Thyroid gland (tissue), 4 donors: ENCODE measurements around the gene TTBK1.

Experiments used
- POLR2A ChIP-seq, 2 donors: fragments of 450-650 bp; IDR thresholded peaks; one replicate each; pipeline ENCODE4 v1.6.1; 2017; ENCODE audit warnings: antibody characterized with exemption in 2 of 2, mild to moderate bottlenecking in 2 of 2, moderate library complexity in 1 of 2
- TF ChIP-seq, protein P1 (sequence below), 6 experiments: fragments of 200-600 bp in 3 of 6; fragments of 450-650 bp in 3 of 6; sonication (generic) in 3 of 6; IDR thresholded peaks; one replicate each; pipeline ENCODE4 v1.5.1; 2016 to 2019; ENCODE audit warnings: antibody characterized with exemption in 6 of 6, mild to moderate bottlenecking in 2 of 6, inconsistent platforms in 1 of 6, moderate library complexity in 1 of 6

DNA sequence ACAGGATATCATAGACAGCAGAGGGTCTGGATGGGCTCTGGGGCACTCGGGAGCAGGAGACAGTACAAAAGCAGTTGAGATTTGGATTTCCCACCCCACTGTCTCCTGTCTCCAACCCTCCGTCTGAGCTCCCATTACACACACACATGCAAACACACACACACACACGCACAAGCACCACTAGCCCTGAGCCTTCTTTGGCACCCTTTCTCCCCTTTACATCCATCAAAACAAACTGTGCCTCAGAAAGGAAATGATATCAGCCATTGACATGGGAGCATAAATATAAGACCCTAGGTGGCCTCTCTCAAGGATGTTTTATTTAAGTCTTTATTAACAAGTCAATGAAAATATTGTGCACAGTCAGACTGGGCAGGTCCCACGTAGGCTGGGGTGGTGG lies 17.5 kb downstream of the TTBK1 start:
- TF ChIP-seq POLR2A (IDR thresholded peaks at IDR 0.05), result no peak
- TF ChIP-seq, protein P1, sequence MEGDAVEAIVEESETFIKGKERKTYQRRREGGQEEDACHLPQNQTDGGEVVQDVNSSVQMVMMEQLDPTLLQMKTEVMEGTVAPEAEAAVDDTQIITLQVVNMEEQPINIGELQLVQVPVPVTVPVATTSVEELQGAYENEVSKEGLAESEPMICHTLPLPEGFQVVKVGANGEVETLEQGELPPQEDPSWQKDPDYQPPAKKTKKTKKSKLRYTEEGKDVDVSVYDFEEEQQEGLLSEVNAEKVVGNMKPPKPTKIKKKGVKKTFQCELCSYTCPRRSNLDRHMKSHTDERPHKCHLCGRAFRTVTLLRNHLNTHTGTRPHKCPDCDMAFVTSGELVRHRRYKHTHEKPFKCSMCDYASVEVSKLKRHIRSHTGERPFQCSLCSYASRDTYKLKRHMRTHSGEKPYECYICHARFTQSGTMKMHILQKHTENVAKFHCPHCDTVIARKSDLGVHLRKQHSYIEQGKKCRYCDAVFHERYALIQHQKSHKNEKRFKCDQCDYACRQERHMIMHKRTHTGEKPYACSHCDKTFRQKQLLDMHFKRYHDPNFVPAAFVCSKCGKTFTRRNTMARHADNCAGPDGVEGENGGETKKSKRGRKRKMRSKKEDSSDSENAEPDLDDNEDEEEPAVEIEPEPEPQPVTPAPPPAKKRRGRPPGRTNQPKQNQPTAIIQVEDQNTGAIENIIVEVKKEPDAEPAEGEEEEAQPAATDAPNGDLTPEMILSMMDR (IDR thresholded peaks at IDR 0.05), result no peak
